ENCODE data around the gene ANKRD6.

The ANKRD6 gene

GRCh38 chr6:89667872-89668556, 235.1 kb downstream of the ANKRD6 start:
- DNase-seq = no peak

GRCh38 chr6:89669002-89669401, 236.1 kb downstream of the ANKRD6 start:
- DNase-seq = no peak

GRCh38 chr6:89670935-89671565, 238.1 kb downstream of the ANKRD6 start:
- no peak for DNase-seq

- DNase-seq = peak; percentile 36
Measured at GRCh38 chr6:89675949-89676748, 243.2 kb downstream of the ANKRD6 start.

- DNase-seq = no peak
Measured at GRCh38 chr6:89678531-89678930, 245.6 kb downstream of the ANKRD6 start.

- DNase-seq = no peak
Measured at GRCh38 chr6:89679215-89680120, 246.5 kb downstream of the ANKRD6 start.

- peak; percentile 22 for DNase-seq
Measured at GRCh38 chr6:89680150-89680549, 247.2 kb downstream of the ANKRD6 start.

GRCh38 chr6:89680551-89680950, 247.6 kb downstream of the ANKRD6 start:
- no peak for DNase-seq

GRCh38 chr6:89681983-89682564, 249.1 kb downstream of the ANKRD6 start:
- no peak for DNase-seq

GRCh38 chr6:89682991-89683390, 250.0 kb downstream of the ANKRD6 start:
- DNase-seq = no peak

Measured in DMS79 (cell line).